DOHH2 (cell line): ENCODE results near the gene PPP1R15B.

Source experiments
- H3F3A ChIP-seq: fragments of 200-600 bp; sonication (generic), shearing (Covaris generic); 2 replicates; pipeline ENCODE4 v1.6.0; 2016; ENCODE audit warnings: antibody characterized with exemption, mild to moderate bottlenecking; ENCODE audit not compliant: control insufficient read depth, insufficient read depth
- H3K27ac ChIP-seq: fragments of 200-600 bp; sonication (generic); 2 replicates; pipeline ENCODE4 v1.5.1; 2014; ENCODE audit warnings: low read depth, mild to moderate bottlenecking, low read length, moderate library complexity
- H3K27me3 ChIP-seq: fragments of 200-600 bp; sonication (generic); 2 replicates; pipeline ENCODE4 v1.6.1; 2014; ENCODE audit warnings: mild to moderate bottlenecking, low read length, mixed read lengths; ENCODE audit not compliant: control insufficient read depth
- H3K36me3 ChIP-seq: fragments of 200-600 bp; sonication (generic); 2 replicates; pipeline ENCODE4 v1.6.1; 2014; ENCODE audit warnings: mild to moderate bottlenecking, low read length, moderate library complexity, mixed read lengths; ENCODE audit not compliant: control insufficient read depth
- H3K4me1 ChIP-seq: fragments of 200-600 bp; sonication (generic); 2 replicates; pipeline ENCODE4 v1.6.1; 2014; ENCODE audit warnings: mild to moderate bottlenecking, low read length, mixed read lengths; ENCODE audit not compliant: control insufficient read depth
- H3K4me2 ChIP-seq: fragments of 200-600 bp; sonication (generic); 2 replicates; pipeline ENCODE4 v1.6.0; 2014; ENCODE audit warnings: mild to moderate bottlenecking, low read length, moderate library complexity
- H3K4me3 ChIP-seq: fragments of 200-600 bp; sonication (generic); 2 replicates; pipeline ENCODE4 v1.5.1; 2014; ENCODE audit warnings: mild to moderate bottlenecking, low read length, mixed read lengths
- H3K79me2 ChIP-seq: fragments of 200-600 bp; sonication (generic); 2 replicates; pipeline ENCODE4 v1.6.1; 2014; ENCODE audit warnings: mild to moderate bottlenecking, low read length, mixed read lengths; ENCODE audit not compliant: control insufficient read depth
- H3K9me2 ChIP-seq: fragments of 200-600 bp; sonication (generic); replicated peaks from 2 replicates; pipeline ENCODE4 v1.6.1; 2014; ENCODE audit warnings: mild to moderate bottlenecking, low read length, mixed read lengths; ENCODE audit not compliant: control insufficient read depth
- H3K9me3 ChIP-seq: fragments of 200-600 bp; sonication (generic); 2 replicates; pipeline ENCODE4 v1.6.1; 2014; ENCODE audit warnings: antibody characterized with exemption, low read length, mixed read lengths; ENCODE audit not compliant: control insufficient read depth, insufficient read depth
- H4K20me1 ChIP-seq: fragments of 200-600 bp; sonication (generic); 2 replicates; pipeline ENCODE4 v1.6.0; 2014; ENCODE audit warnings: low read depth, mild to moderate bottlenecking, antibody characterized with exemption, low read length, moderate library complexity; ENCODE audit not compliant: control insufficient read depth, insufficient read depth
- EZH2phosphoT487 ChIP-seq: fragments of 200-600 bp; sonication (generic); IDR thresholded peaks from 2 replicates; pipeline ENCODE4 v1.6.1; 2017; ENCODE audit warnings: borderline replicate concordance, mild to moderate bottlenecking, antibody characterized with exemption, low read length, moderate library complexity, mixed read lengths
- TF ChIP-seq, protein P1 (sequence below): fragments of 200-600 bp; sonication (generic); IDR thresholded peaks from one replicate; pipeline ENCODE4 v1.5.1; 2014; ENCODE audit warnings: antibody characterized with exemption, mild to moderate bottlenecking, low read depth, low read length; ENCODE audit not compliant: poor library complexity, severe bottlenecking

PPP1R15B gene

DNA sequence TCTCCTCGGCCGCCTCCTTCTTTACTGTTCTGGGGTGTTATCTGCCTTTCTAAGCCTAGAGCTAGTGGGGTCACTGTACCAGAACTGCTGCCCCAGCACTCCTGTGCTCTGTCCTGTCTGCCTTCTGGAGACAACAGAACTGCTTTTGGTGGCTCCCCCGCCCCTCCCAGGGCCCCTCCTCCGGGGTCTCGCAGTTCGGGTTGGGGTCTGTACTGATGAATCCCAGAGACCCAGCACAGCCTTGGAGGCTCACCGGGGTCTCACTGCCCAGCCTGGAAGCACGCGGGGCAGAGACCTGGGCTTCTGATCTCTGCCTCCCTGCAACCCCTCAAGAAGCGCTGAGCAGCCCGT lies 48.7 kb downstream of the PPP1R15B start:
- H3K27ac ChIP-seq = no peak overlapping the region
- no peaks in the 10 kb centered on the region for H3K79me2 ChIP-seq
- H3K9me2 ChIP-seq = no peaks in the 10 kb centered on the region
- H3F3A ChIP-seq = no peaks in the 10 kb centered on the region
- H3K36me3 ChIP-seq = no peaks in the 10 kb centered on the region
- H3K27me3 ChIP-seq = peaks cover 50% of the 10 kb centered on the region
- H3K4me1 ChIP-seq = peaks cover 7% of the 10 kb centered on the region
- H4K20me1 ChIP-seq = no peaks in the 10 kb centered on the region
- H3K4me2 ChIP-seq = peak overlapping the region; percentile 73
- no peak for TF ChIP-seq EZH2phosphoT487
- TF ChIP-seq, protein P1, sequence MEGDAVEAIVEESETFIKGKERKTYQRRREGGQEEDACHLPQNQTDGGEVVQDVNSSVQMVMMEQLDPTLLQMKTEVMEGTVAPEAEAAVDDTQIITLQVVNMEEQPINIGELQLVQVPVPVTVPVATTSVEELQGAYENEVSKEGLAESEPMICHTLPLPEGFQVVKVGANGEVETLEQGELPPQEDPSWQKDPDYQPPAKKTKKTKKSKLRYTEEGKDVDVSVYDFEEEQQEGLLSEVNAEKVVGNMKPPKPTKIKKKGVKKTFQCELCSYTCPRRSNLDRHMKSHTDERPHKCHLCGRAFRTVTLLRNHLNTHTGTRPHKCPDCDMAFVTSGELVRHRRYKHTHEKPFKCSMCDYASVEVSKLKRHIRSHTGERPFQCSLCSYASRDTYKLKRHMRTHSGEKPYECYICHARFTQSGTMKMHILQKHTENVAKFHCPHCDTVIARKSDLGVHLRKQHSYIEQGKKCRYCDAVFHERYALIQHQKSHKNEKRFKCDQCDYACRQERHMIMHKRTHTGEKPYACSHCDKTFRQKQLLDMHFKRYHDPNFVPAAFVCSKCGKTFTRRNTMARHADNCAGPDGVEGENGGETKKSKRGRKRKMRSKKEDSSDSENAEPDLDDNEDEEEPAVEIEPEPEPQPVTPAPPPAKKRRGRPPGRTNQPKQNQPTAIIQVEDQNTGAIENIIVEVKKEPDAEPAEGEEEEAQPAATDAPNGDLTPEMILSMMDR = no peak
- H3K9me3 ChIP-seq = no peaks in the 10 kb centered on the region
- H3K4me3 ChIP-seq = peak overlapping the region; percentile 67

DNA sequence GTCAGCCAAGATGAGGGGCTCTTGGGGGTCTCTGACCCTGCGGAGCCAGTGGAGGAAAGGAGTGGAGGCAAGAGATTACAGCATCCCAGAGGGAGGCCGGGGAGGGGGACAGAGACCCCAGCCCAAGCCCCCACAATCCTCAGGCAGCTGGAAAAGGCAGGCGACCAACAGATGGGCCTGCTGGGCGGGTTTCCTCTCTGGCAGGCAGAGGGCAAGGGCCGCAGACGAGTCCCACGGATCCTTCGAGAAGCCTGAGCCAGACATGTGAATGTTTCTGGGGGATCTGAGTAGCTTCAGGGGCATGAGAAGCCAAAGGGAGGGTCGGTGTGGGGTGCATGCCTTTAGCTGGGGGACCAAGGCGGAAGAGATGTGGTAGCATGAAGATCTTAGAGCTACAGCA lies 49.8 kb downstream of the PPP1R15B start:
- no peaks in the 10 kb centered on the region for H3K36me3 ChIP-seq
- H3K27me3 ChIP-seq = peaks cover 56% of the 10 kb centered on the region
- no peaks in the 10 kb centered on the region for H3K79me2 ChIP-seq
- no peaks in the 10 kb centered on the region for H3K9me2 ChIP-seq
- H3K9me3 ChIP-seq = no peaks in the 10 kb centered on the region
- TF ChIP-seq EZH2phosphoT487 = no peak
- TF ChIP-seq, protein P1 = no peak
- H3K4me1 ChIP-seq = peaks cover 7% of the 10 kb centered on the region
- H4K20me1 ChIP-seq = no peaks in the 10 kb centered on the region
- H3K4me2 ChIP-seq = no peak overlapping the region
- H3K27ac ChIP-seq = no peak overlapping the region
- no peak overlapping the region for H3K4me3 ChIP-seq
- no peaks in the 10 kb centered on the region for H3F3A ChIP-seq

DNA sequence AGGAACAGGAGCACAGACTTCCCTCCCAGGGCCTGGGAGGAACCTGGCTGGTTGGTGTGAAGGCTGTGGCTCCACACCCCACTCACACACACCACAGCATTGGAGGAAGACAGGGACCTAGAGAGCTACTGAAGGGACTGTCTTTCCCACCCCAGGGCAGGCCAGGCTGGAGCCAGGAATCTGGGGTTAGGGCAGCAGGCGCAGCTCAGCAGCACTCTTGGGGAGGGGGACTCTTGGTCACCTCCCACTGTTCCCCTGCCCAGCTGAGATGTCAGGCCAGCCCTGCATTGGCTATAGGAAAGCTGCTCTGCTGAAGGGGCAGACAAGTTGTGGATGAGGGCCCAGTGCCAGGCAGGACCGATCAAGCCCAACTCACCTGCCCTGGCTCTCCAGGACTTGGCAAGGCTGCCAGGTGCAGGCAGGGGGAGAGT lies 50.3 kb downstream of the PPP1R15B start:
- no peaks in the 10 kb centered on the region for H3F3A ChIP-seq
- no peaks in the 10 kb centered on the region for H3K36me3 ChIP-seq
- H3K27me3 ChIP-seq = peaks cover 56% of the 10 kb centered on the region
- no peaks in the 10 kb centered on the region for H3K9me3 ChIP-seq
- no peaks in the 10 kb centered on the region for H3K79me2 ChIP-seq
- no peak overlapping the region for H3K4me2 ChIP-seq
- H3K9me2 ChIP-seq = no peaks in the 10 kb centered on the region
- H4K20me1 ChIP-seq = no peaks in the 10 kb centered on the region
- no peak overlapping the region for H3K27ac ChIP-seq
- no peak overlapping the region for H3K4me3 ChIP-seq
- no peak for TF ChIP-seq EZH2phosphoT487
- TF ChIP-seq, protein P1 = no peak
- peaks cover 7% of the 10 kb centered on the region for H3K4me1 ChIP-seq

DNA sequence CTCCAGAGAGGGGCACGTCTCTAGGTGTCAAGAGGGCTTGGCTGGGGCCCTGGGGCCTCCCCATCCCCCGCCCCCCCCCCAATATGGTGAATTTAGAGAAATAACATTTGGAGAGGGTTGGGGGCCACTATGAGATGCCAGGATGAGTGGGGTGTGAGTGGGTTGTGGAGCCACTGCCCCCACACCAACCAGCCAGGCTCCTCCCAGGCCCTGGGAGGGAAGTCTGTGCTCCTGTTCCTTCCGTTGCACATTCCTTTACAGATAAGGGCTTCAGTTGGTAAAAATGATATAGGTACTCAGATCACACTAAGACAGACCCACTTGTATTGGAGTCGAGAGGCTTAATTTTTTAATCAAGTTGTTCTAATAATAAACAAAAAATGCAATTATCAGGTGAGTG lies 51.3 kb downstream of the PPP1R15B start:
- Histone ChIP-seq H3K27me3 (peaks cover 49% of the 10 kb centered on the region), H3K9me2 (no peaks in the 10 kb centered on the region), H3K4me1 (peaks cover 7% of the 10 kb centered on the region), H3K36me3 (no peaks in the 10 kb centered on the region), H4K20me1 (no peaks in the 10 kb centered on the region), H3K4me2 (no peak overlapping the region), H3K9me3 (no peaks in the 10 kb centered on the region), H3K79me2 (no peaks in the 10 kb centered on the region), H3F3A (no peaks in the 10 kb centered on the region), H3K27ac (no peak overlapping the region), H3K4me3 (no peak overlapping the region)
- TF ChIP-seq EZH2phosphoT487 = no peak
- TF ChIP-seq, protein P1 = no peak
